Measurements from ENCODE around the gene GATC. TPM values are rescaled to one million over a fixed set of nuclear protein-coding genes. Genes with fewer than 3 reads are reported as not detected.
"Not testable (repeated sequence)": the region's sequence is repeated elsewhere in the genome, so short reads cannot be mapped to it uniquely, and the experiment has no call there.

Gene GATC
- total RNA-seq, 1 donor from 2014 or later: 15.5 TPM

DNA sequence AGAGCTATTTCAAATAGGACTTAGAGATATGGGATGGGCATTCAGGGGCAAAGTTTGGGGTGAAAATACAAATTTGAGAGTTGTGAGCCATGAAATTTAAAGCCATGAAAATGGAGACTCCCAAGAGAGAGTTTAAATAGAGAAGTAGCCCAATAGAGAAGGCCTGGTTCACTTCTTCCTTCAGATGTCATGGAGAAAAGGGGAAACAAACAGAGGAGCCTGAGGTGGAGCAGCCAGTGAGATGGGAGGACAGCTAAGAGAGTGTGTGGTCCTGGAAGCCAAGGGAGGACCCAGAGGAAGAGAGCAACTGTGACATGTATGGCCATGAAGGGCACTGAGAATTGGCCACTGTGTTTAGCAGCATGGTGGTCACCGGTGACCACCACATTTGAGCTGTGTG, 37.4 kb downstream of the GATC start:
- Histone ChIP-seq H3K4me1 (peaks cover 5% of the 10 kb centered on the region), H3K4me3 (no peak overlapping the region), H3K27ac (no peak overlapping the region), H3K27me3 (no peaks in the 10 kb centered on the region), H3K9me3 (no peaks in the 10 kb centered on the region), H3K36me3 (no peaks in the 10 kb centered on the region)
- TF ChIP-seq POLR2A (IDR thresholded peaks at IDR 0.05) (no peak), POLR2AphosphoS5 (IDR thresholded peaks at IDR 0.05; ENCODE audit: insufficient read depth in 1 of 2, low read depth in 1 of 2) (no peak)
- TF ChIP-seq, protein P1, sequence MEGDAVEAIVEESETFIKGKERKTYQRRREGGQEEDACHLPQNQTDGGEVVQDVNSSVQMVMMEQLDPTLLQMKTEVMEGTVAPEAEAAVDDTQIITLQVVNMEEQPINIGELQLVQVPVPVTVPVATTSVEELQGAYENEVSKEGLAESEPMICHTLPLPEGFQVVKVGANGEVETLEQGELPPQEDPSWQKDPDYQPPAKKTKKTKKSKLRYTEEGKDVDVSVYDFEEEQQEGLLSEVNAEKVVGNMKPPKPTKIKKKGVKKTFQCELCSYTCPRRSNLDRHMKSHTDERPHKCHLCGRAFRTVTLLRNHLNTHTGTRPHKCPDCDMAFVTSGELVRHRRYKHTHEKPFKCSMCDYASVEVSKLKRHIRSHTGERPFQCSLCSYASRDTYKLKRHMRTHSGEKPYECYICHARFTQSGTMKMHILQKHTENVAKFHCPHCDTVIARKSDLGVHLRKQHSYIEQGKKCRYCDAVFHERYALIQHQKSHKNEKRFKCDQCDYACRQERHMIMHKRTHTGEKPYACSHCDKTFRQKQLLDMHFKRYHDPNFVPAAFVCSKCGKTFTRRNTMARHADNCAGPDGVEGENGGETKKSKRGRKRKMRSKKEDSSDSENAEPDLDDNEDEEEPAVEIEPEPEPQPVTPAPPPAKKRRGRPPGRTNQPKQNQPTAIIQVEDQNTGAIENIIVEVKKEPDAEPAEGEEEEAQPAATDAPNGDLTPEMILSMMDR (IDR thresholded peaks at IDR 0.05): no peak
- no peak for DNase-seq (ENCODE audit: extremely low spot score in 2 of 2)
- intact Hi-C loops (cut with DNase I): no loop called here

DNA sequence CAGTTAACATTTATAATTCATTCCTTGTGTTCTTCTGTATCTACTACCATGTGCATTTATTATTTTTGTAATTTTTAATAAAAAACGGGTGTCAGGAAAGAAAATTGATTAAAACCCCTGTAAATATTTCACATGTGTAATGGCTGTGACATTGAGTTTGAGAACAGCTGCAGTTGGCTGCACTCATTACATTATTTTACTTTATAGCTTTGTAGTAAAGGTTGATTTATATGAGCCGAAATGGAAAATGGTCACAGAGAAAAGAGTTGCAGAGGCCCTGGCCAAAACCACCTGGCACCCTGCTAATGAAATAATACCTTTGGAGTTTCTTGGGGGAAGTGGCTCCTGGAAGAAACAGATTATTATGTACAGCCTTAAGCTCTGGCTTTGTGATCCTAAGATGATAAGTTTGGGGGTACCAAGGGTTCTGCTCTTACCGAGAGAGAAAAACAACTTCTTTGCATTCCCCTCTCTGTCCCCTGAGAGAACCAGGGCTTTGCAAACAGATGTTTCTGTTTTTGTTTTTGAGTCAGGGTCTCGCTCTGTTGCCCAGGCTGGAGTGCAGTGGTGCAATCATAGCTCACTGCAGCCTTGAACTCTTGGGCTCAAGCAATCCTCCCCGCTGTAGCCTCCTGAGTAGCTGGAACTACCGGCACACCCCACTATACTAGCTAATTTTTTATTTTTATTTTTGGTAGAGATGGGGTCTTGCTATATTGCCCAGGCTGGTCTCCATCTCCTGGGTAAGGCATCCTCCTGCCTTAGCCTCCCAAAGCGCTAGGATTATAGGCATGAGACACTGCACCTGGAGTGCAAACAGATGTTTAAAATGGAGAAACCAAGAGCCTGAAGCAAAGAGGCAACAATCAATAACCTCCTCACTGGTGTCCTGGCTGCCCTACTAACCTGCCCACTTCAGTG, 40.0 kb downstream of the GATC start:
- H3K27ac ChIP-seq: no peak overlapping the region
- intact Hi-C loops (cut with DNase I): no loop called here
- TF ChIP-seq POLR2A (IDR thresholded peaks at IDR 0.05) (no peak), POLR2AphosphoS5 (IDR thresholded peaks at IDR 0.05; ENCODE audit: insufficient read depth in 1 of 2, low read depth in 1 of 2) (no peak)
- TF ChIP-seq, protein P1 (IDR thresholded peaks at IDR 0.05): no peak

DNA sequence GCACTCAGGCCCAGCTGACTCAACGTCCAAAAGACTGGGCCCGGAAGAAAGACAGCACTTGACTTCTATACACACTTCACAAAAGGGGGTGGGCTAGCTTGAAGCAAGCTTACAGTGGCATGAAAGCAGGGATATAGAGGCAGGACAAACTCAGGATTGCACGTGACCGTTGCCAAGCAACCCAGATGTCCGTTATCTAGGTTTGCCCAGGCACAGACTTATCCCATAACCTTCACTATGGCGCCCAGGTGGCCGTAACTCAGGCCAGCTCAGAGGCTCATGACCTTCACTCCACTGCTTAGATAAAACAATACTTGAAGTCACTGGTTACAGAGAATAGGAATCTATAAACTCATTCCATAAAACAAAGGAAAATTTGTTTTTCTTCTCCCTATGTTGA, 41.3 kb downstream of the GATC start:
- H3K4me1 ChIP-seq; intact Hi-C loops (cut with DNase I); H3K9me3 ChIP-seq; H3K27ac ChIP-seq; DNase-seq (ENCODE audit: extremely low spot score in 2 of 2); H3K27me3 ChIP-seq; H3K4me3 ChIP-seq; H3K36me3 ChIP-seq: not testable (repeated sequence)

More for the DNA sequence above, 40.0 kb downstream of the GATC start:
- no peak for DNase-seq (ENCODE audit: extremely low spot score in 2 of 2)
- Histone ChIP-seq H3K9me3 (no peaks in the 10 kb centered on the region), H3K36me3 (peaks cover 0 to 1% of the 10 kb centered on the region in 2 donors), H3K4me3 (no peak overlapping the region), H3K4me1 (peaks cover 5% of the 10 kb centered on the region), H3K27me3 (no peaks in the 10 kb centered on the region)

DNA sequence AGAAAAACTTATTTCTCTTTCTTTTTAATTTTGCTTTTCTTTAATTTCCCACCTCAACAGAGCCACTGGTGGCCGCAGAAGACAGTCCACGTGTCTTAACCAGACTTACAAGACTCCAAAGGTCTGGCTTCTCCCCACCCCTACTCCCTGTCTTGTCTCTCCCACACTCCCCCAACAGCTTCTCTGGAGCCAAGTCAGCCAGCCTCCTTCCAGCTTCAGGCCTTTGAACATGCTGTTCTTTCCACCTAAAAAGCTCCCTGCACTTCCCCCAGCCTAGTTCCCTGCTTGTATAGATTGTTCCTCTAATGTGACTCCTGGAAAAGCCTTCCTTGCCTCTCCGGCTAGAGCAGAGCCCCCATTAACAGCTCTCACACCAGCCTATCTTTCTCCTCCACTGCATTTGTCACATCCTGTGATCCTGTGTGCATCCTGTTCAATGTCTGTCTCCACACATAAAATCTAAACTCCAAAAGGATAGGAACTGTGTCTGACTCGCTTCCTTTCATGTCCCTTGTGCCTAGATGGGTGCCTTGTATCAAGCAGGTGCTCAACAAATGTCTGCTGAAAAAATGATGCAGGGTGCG, 41.9 kb downstream of the GATC start:
- peaks cover 0 to 6% of the 10 kb centered on the region in 2 donors for H3K36me3 ChIP-seq
- intact Hi-C loops (cut with DNase I): no loop called here
- TF ChIP-seq POLR2AphosphoS5 (IDR thresholded peaks at IDR 0.05; ENCODE audit: insufficient read depth in 1 of 2, low read depth in 1 of 2): no peak
- no peak for TF ChIP-seq POLR2A (IDR thresholded peaks at IDR 0.05)
- TF ChIP-seq, protein P1 (IDR thresholded peaks at IDR 0.05): no peak
- no peak overlapping the region for H3K27ac ChIP-seq
- no peak for DNase-seq (ENCODE audit: extremely low spot score in 2 of 2)
- no peaks in the 10 kb centered on the region for H3K27me3 ChIP-seq
- no peak overlapping the region for H3K4me3 ChIP-seq
- no peaks in the 10 kb centered on the region for H3K9me3 ChIP-seq
- H3K4me1 ChIP-seq: peaks cover 5% of the 10 kb centered on the region

DNA sequence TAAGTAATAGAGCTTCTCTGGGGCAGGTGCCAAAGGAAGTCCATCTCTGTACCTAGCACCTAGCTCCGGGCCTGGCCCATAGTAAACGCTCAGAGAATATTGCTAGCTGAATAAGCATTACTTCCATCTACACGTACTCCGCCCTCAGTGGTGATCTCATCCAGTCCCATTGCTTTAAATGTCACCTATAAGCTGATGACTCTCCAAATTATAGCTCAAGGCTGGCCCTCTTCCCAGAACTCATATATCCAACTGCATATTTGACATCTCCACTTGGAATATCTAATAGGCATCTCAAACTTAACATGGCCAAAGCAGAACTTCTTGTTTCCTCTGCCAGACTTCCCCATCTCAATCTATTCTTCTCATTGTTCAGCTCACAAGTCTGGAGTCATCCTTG, 42.8 kb downstream of the GATC start:
- Histone ChIP-seq H3K27me3 (no peaks in the 10 kb centered on the region), H3K27ac (no peak overlapping the region), H3K36me3 (peaks cover 0 to 6% of the 10 kb centered on the region in 2 donors), H3K4me3 (no peak overlapping the region), H3K4me1 (peaks cover 5% of the 10 kb centered on the region), H3K9me3 (no peaks in the 10 kb centered on the region)
- TF ChIP-seq POLR2A (IDR thresholded peaks at IDR 0.05) (no peak), POLR2AphosphoS5 (IDR thresholded peaks at IDR 0.05; ENCODE audit: insufficient read depth in 1 of 2, low read depth in 1 of 2) (peak in 1 of 2 donors; percentile 55)
- TF ChIP-seq, protein P1 (IDR thresholded peaks at IDR 0.05): no peak
- DNase-seq (ENCODE audit: extremely low spot score in 2 of 2): no peak
- intact Hi-C loops (cut with DNase I): no loop called here
